Posterior vena cava (tissue), 2 donors: ENCODE measurements around the gene PTPRE. TPM values are rescaled to one million over a fixed set of nuclear protein-coding genes. Genes with fewer than 3 reads are reported as not detected.

ENCODE experiments used
- DNase-seq: peaks from one replicate; pipeline ENCODE4 v3.0.0-alpha.2; 2020; ENCODE audit warnings: low spot score
- intact Hi-C, 2 donors: fragments of 100-400 bp; cut with DNase I; formaldehyde crosslinking; loops; one replicate each; pipeline versions ENCODE4 v1.14.1 to v1.14.2; 2022 to 2023
- total RNA-seq, 2 donors: library from RNA; stranded (reverse); fragmentation: NEBNext Ultra II Directional; extraction: Animal tissue kit (Norgen Biotek cat#: 25700); gene quantifications; one replicate each; pipeline ENCODE4 v1.2.1, GENCODE V29; 2021
- donor health status: DM: yes; HTN: yes; CAD: no.
- donor health status: DM: yes; HTN: yes; CAD: no.

PTPRE gene
- total RNA-seq, 2 donors from 2014 or later: 22.1 to 37.9 TPM

DNA sequence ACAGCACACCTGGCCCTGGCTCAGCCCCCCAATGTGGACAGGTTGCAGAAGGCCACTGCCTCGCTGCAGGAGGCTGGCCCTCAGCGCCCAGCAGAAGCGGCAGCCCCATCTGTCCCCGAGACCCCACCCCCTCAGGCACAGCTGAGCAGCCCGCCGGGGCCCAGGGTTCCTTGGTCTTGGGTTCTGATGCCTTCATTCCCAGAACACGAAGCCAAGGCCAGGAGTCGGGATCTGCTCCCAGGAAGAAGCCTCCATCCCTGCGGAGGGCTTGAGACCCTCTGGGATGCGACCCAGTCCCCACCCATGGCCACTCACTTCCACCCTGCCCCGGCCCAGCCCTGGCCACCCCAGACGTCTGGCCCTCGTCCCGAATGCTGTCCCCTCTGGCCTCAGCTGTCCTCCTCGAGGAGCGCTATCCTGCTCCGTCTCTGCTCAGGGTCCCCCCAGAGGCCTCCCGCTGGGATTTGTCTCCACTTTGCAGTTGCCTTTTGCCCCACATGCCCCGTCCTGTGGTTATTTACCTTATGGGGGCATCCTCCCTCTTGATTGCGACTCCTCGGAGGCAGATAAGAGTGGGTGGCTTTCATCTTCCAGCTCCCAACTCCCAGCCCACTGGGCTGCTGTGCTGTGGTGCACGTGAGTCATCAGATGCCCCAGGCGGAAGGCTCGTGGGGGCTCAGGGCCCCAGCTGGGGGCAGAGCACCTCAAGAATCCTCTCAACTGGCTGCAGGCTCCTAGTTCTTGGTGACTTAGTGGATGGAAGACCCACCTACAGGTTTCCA is 121.8 kb downstream of the PTPRE start:
- intact Hi-C loops: loop anchor here in 1 of 2 donors (5.0 kb wide), 1 partner anchor 749 kb away; no protein-coding TSS in a partner anchor
- peak; percentile 66 for DNase-seq

DNA sequence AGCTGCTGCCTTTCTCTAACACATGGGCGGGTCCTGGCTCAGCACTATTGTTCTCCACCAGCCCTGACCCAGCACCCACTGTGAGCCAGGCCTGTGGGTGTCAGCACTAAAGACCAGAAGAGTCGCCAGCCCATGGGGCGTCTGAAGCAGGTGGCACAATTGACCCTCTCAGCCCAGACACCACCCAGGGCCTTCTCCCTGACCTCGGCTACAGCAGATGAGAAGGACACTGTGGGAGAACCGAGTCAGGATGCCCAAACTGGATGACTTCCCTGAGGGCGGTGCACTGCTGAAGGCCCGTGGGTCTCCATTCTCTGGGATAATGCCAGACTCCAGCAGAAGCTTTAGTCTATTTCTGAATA is 122.4 kb downstream of the PTPRE start:
- intact Hi-C loops: loop anchor here in 1 of 2 donors (5.0 kb wide), 1 partner anchor 748 kb away; no protein-coding TSS in a partner anchor

DNA sequence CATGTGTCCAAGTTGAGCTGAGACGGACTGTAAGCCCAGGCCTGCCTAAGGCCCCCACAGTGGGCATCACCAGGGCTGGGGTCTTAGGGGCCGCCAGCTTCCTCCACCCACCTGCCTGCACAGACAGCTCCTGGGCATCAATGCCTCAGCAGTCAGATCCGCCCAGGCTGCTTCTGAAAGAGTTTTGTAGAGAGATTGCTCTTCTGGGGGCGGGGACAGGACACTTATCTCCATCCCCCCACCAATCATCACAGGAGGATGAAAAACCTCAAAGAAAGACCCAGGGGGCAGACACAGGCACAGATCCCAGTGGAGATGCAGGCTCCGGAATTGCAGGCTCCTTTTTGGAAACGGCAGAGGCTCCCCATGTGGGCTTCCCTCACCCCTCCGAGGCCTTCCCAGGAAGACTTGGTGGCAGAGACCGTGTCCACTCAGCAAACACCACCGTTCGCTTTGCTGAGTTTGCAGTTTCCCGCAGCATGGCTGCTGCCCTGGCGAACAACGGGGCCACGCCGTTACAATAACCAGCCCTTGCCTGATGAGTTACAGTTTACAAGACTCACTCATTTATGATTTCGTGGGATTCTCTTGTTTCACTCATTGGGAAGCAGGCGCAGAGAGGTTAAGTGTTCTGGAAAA is 122.9 kb downstream of the PTPRE start:
- DNase-seq: no peak

More for the DNA sequence above, 122.4 kb downstream of the PTPRE start:
- DNase-seq: no peak

DNA sequence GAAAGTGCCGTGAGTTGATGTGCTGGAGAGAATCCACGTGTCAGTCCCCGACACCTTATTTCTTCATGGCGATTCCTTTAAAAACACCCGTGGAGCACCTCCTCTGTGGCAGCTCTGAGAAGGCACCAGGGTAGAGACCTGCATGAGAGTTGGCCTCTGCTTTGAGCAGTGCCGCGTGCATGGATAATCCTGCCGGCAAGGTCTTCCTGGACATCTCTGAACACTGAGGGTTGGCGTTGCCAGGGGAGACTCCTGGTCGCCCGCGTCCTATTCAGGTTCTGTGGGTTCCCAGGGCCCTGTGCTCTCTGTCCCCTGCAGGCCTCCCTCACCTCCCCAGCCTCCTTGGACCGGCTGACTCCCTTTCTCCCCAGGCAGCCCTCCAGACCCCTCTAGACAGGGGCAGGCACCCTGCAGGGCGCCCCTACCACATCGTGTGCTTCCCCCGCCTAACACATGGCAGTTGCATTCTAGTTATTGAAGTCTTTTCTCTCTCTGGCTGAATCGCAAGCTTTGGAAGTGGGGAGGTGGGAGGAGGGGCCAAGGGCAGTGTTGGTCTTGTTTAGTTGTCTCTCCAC is 123.7 kb downstream of the PTPRE start:
- intact Hi-C loops: no loop called here

More for the DNA sequence above, 122.9 kb downstream of the PTPRE start:
- intact Hi-C loops: loop anchor here in 1 of 2 donors (5.0 kb wide), 1 partner anchor 747 kb away; no protein-coding TSS in a partner anchor

DNA sequence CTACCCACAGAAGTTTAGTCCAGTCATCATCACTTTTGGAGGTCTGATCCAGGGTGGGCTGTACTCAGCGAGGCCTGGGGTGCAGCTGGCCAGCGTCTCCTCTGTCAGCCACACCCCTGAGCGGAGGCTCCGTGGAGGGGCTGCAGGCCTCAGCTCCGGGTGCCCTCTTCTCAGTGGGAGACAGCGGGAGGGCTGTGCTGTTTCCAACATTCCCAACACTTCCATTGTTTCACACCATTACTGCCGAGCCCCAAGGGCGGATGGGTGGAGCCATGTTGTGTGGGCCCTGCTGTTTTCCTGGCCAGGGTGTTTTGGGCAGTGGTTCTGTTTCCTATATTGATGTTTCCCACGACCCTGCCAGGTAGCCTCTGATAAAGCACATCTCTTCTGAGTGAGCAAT is 124.3 kb downstream of the PTPRE start:
- intact Hi-C loops: no loop called here
- peak; percentile 43 for DNase-seq

More for the DNA sequence above, 123.7 kb downstream of the PTPRE start:
- DNase-seq: peak; percentile 68

DNA sequence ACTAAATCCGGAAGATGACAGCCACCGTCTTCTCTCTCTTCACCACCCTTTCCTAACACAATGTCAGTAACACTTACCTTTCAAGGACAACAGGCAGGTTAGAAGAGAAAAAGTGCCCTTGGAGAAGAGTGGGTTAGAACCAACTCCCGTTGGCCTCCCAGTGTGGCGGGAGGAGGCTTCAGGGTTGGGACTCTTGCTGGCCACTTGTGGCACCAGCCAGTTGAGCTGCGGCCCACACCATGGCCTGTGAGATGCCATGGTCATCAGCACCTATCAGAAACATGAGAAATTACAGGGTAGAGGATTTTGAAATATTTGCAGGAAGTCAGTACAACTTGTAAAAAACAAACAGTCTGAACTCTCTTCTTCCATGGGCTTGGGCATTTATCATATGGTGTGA is 125.6 kb downstream of the PTPRE start:
- peak; percentile 29 for DNase-seq
- intact Hi-C loops: no loop called here

DNA sequence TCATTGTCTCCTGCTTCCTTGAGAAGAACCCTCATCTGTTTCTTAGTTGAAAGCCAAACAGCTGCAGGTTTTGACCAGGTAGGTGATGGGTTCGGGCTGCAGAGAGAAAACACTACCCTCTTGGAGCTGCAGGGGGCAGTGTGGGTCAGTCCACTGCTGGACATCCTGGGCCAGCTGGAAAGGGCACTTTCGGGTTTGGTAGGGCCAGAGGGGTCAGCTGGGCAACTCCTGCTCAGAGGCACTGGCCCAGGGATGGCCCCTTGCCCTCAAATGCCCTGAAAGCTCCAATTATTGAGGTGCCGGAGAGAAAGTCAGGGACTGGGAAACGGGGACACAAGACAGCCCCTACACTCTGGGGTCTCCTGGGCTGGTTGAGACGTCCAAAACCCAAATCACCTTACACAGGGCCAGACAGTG is 128.7 kb downstream of the PTPRE start:
- DNase-seq: peak; percentile 86
- intact Hi-C loops: no loop called here

DNA sequence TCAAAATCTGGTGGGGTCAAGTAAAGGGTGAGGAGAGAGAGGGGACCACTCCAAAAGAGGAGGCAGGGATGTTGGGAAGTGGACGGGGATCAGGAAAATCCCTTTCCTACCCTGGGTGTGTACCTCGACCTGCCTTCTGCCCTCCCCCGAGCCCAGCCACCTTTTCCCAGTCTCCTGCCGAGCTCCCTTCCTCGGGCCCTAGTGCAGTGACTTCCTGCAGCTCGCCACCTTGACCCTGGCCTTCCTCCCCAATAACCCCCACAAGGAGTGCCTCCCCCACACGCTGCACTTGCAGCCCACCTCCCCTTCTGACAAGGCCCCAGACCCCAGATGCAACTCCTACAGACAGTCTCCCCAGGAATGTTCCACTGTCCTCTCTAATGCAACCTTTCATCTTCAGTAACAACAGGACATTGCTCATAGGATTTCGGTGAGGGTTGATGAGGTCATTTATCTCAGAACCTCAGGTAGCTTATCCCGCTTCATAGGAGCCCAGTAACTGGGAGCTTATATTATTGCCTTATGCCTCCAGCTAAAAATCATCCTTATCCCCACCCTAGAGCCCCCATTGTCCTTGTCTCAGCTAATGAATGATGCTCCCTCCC is 129.2 kb downstream of the PTPRE start:
- intact Hi-C loops: no loop called here
- peak; percentile 61 for DNase-seq

DNA sequence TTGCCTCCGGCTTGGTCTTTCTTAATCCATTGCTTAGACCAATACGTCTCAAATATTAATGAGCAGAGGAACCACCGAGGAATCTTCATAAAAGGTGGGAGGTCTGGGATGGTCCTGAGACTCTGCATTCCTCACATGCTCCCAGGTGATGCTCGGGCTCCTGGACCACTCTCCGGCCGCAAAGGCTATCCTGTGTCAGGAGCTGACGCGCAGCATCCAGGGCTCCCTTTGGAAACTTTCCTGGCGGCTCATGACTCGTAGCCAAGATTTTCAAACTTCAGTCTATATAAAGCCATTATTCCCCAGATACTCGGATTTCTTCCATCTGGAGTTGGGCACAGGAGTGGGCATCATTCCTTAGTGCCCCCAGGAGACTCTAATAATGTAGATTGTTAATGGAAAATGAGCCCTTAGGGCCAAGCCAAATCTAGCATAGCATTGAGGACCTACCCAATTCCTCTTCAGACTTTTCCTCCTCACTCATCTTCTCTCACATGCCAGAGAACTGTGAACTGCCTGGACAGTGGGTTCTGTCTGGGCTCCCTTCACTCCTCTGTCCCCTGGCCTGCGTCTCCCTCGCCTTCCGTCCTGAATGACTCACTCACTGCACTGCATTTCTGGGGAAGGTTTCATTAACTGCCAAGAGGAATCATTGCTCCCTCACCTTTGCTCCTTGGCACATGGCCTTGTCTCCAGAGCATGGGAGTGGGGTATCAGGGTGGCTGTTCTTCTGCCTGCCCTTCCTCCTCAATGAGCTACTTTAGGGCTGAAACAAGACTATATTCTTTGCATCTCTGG is 130.0 kb downstream of the PTPRE start:
- intact Hi-C loops: no loop called here
- DNase-seq: peak; percentile 78

DNA sequence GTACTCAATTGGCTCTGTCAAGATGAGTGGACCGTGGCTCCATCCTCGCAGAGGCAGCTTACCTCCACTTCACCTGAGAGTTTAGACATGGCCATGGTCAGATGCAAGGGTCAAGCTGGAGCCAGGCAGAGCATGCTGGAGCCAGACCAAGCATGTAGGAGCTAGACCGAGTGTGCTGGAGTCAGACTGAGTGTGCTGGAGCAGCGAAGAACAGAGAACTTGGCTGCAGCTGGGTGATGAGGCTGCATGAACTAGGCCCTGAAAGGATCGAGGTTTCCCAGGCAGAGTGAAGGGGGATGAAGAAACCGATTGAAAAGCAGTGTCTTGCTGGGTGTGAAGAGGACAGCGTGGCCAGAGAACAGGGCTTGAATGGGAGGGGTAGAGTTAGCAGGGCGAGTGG is 133.2 kb downstream of the PTPRE start:
- DNase-seq: peak; percentile 35
- intact Hi-C loops: no loop called here

DNA sequence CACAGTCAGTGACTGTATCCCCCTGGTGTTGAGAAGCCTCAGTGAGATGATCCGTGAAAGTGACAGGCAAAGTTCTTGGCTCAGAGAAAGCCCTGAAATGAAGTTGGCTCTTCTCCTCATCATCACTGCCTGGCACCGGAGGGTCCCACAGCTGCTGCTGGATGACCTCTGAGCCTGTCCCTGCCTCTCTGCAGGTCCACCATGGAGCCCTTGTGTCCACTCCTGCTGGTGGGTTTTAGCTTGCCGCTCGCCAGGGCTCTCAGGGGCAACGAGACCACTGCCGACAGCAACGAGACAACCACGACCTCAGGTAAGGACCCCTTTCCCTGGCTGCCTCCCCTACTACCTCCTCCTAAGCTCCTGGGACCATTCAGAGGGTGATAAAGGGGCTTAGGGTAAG is 133.8 kb downstream of the PTPRE start:
- intact Hi-C loops: no loop called here
- peak; percentile 24 for DNase-seq

DNA sequence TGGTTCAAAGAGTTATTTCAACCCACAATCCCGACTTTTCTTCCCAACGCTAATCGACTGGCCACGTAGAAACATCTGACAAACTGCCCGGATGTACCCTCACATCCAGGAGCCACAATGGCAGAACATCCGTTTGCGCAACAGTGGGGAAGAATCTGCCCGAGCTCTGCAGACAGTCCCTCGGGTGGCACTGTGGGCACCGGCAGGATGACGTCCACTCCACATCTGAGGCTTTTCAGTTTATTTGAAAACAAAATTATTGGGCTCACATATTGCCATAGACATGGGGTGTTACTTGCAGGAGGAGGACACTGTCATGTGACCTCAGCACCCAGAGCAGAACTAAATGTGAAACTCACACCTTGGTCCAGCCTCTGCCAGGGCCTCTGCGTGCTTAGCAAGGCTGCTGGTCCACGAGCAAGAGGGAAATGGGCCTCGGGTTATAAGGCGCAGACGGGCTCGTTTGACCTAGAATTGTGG is 135.3 kb downstream of the PTPRE start:
- intact Hi-C loops: no loop called here
- peak; percentile 55 for DNase-seq

DNA sequence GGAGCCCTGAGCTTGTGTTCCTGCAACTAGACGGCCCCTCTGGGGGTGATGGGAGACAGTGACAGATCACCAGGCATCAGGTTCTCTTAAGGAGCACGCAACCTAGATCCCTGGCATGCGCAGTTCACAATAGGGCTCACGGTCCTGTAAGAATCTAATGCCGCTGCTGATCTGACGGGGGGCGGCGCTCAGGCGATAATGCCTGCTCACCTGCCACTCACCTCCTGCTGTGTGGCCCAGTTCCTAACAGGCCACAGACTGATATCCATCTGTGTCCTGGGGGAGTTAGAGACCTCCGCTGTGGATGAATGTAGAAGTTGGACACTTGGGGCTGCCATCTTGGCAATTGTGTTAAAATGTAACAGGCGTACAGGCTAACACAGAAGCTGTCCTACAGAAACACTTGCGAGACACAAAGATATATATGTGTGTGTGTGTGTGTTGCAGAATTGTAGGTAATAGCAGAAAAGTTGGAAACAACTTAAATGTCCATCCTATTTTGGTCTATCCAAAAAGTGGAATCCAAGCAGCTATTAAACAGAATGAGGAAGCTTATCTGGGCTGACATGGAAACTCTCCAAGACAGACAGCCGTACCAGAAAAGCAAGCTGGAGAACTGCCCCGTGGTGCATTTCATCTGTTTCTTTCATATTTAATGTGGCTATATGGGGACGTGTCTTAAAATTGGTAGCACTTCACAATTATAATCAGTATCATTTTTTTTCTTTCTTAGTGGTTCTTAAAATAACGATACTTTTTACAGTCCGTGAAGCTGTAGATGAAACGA is 136.5 kb downstream of the PTPRE start:
- peak; percentile 44 for DNase-seq
- intact Hi-C loops: no loop called here

DNA sequence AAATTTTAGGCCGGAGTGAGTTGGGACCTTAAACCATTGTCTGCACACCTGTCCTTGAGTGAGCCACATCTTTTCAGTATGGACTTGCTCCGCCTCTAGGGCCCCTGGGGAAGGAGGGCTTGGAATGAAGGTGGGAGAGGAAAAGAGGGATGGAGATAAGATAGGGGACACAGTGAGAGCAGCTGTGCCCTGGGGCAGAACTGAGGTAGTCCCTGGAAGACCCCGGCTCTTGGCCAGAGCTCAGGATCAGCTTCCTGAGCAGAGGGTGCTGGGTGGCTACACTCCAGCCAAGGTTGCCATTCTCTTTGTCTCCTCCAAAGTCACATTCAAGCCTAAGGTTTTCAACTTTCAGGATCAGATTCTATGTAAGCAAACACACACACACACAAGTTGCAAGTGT is 137.3 kb downstream of the PTPRE start:
- intact Hi-C loops: no loop called here
- DNase-seq: peak; percentile 26

DNA sequence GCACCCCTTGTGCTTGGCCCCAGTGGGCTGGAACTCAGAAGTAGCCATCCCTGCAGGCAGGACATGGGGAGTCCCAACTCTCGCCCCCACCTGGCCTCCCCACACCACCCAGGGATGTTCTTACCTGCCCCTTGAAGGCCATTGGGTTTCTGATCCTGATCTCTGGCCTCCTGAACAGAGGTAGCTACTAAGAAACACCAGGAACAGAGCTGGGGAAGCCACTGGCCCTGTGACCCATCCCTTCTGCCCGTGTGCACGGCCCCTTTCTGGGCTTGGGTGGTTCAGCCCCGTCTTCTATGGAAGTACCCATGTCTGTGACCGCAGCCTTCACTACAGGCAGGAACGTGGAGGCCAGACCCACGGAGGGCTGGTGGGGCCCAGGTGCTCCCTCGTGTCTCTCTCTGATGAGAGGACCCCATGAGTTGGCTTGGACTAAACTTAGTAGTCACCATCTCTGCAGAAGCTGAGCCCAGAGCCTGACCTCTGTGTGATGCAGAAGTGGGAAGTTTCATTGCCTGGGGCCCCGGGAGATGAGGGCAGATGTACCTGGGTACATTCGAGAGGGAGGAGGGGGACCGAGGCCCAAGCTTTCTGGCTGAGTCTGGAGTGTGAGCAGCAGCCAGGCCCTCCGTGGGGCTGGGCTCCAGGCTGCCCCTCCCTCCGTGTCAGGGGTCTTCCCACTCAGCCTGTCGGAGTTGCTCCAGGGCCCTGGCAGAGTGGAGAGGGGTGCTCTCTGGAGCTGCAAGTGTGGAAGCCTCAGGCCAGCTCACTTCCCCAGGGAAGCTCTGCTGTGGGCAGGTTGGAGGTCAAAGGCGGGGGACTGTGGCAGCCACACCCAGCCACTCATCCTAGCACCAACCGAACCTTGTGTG is 138.3 kb downstream of the PTPRE start:
- peak; percentile 78 for DNase-seq

DNA sequence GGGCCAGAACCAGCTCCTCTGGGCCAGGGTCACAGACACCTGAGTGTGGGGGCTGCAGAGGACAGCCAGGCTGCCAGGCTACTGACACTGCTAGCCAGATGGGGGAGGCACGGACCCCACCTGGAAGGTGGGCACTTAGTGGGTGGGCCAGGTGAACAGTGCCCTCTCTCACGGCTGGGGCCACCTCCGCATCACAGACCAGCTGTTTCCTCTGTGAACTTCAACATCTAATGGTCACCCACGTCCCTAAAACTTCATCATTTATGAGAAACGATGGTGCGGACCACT is 138.9 kb downstream of the PTPRE start:
- intact Hi-C loops: no loop called here
- no peak for DNase-seq

More for the DNA sequence above, 138.3 kb downstream of the PTPRE start:
- intact Hi-C loops: no loop called here

DNA sequence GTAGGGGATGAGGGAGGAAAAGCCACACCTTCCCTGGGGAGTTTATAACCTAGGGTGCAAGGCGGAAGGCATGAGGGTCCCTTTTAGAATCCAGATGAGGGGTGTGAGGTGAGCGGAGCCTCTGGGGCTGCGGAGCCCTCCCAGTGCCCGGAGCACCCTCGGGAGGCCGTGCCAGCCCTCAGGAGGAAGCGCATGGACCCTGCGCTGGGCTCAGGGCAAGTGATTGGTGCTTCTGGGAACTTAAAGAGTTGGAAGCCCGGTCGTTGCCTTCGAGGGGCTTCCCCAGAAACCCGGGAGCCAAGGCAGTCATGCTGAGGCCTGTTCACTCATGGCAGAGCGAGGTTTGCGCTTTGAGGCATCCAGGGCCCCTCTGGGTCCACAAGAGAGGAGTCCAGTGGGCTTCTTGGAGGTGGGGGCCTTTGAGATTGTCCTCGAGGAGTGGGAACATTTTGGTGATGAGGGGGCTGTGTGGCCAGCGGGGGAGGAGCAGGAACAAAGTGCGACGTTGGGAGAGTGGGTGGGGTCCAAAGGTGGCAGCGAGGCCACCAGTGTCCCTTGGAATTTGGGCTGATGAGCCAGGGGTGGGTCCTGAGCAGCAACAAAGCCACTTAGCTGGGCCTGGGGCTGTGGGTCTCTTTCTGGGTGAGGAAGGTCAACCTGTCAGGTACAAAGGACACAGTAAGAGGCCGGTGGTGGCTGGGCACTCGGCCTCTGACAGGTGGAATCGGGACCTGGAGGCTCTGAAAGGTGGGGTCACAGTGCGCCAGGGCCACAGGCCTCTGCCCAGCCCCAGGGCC is 139.5 kb downstream of the PTPRE start:
- peak; percentile 72 for DNase-seq
- intact Hi-C loops: no loop called here
